PC-9 (cell line): ENCODE measurements around the gene POGZ.
"Not testable (repeated sequence)": the region's sequence is repeated elsewhere in the genome, so short reads cannot be mapped to it uniquely, and the experiment has no call there.

ENCODE experiments used
- CTCF ChIP-seq: fragments of 200-600 bp; sonication (generic); conservative IDR thresholded peaks from 2 replicates; pipeline ENCODE4 v1.6.1; 2017; ENCODE audit warnings: mixed run types, antibody characterized with exemption, mild to moderate bottlenecking, moderate library complexity
- EZH2 ChIP-seq: fragments of 200-600 bp; sonication (generic); IDR thresholded peaks from 2 replicates; pipeline ENCODE4 v1.8.0; 2017; ENCODE audit warnings: antibody characterized with exemption, low read depth

GRCh38 chr1:151433827-151434226 lies 25.5 kb downstream of the POGZ start:
- TF ChIP-seq CTCF, EZH2: not testable (repeated sequence)
